Stimulated activated CD8-positive, alpha-beta memory T cell treated with anti-CD3 and anti-CD28 coated beads, Interleukin-15, amount 100 ng/mL, for 24 hours (primary cell): ENCODE results near the gene HERC2.
"Not testable (repeated sequence)": the region's sequence is repeated elsewhere in the genome, so short reads cannot be mapped to it uniquely, and the experiment has no call there.

Experiments
- DNase-seq: peaks from one replicate; pipeline ENCODE4 v3.0.0-alpha.2; 2020; ENCODE audit warnings: low read depth

HERC2 gene

DNA sequence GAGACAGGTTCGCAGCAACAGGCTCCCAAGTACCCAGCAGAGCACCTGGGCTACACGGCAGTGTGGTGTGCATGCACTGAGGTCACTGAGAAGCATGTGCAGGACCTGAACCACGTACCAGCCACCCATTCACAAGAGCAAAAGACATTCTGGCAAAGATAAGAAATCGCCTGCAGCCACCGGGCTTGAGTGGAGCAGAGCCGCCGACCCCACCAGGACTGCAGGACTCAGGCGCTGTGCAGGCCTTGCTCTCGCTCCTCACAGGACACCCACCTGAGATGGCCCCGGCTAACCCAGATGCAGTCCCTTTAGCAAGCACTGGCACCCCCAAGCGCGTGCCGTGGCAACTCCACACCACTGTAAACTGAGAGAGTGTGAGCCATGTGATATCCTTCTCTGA, 190.6 kb downstream of the HERC2 start:
- no peak for DNase-seq

DNA sequence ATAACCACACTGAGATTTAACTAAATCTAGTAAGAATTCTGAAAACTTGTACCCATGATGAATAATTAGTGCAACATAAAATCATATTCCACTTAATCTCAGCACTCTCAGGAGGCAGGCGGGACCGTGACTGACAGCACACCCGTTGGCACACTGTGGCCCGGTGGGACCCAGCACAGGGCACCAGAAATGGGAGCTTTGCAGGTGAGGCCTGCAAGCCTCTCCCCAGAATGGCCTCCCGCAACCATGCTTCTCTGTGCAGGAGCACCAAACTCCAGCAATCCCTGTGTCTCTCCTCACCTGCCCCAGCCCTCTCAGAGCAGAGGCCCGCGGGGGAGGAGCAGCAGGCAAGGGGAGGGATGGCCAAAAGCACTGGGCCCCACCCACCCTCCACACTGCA, 191.3 kb downstream of the HERC2 start:
- DNase-seq: no peak

DNA sequence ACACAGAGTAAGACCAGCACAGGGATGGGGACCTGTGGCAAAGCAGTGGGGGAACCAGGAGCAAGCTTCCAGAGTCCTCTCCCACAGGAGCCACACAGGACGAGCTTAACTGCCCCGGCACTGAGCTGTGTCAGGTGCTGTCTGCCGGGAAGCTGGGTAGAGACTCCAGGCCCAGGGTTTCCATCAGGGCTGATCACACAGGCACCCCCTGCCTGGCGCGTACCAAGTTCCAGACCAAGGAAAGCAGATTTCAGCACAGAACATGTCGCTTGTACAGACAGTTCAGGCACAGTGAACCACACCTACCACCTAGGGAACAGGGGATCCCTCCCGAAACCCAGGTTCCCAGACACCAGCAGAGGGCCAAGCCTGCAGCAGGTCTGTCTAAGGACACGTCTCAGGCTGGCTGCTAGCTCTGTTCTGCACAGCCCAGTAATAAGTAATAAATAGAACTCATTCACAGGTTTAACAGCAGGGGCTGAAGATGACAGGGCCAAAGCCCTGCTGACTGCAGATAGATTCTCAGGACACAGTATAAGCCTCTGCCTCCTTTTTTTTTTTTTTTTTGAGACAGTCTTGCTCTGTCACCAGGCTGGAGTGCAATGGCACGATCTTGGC, 192.6 kb downstream of the HERC2 start:
- DNase-seq: no peak

DNA sequence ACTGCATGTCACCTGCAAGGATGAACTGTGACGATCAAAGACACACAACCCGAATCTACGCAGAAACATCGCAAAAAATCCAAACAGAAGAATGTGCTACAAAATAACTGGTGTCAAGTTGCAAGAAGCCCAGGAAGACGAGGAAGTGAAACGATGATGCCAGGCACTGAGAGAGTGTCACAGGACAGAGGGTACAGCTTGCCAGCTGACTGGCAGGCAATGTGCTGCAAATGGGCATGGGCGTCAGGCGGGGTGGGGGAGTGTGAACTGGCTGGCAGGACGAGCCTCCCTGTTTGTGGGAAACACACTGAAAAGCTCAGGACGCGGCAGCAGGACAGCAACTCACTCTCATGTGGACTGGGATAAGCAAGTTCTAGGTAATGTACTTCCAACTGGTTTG, 193.9 kb downstream of the HERC2 start:
- no peak for DNase-seq

DNA sequence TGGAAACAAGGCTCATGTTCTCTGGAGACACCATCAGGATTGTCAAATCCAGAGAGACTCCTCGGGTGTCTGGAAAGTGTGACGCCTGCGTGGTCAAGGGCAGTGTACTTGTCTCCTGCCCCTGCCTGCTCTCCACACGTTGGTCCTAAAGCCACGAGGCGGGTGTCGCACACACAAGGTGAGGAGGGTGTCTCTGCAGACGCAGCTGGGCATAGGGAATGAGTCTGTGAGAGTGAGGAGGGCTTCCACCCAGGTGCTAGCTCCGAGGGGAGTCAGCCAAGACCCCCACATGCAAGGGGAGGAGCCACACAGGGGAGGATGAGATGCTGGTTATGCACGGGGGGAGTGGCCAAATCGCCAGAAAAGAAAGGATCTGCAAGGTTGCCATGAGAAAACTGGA, 194.9 kb downstream of the HERC2 start:
- DNase-seq: no peak

DNA sequence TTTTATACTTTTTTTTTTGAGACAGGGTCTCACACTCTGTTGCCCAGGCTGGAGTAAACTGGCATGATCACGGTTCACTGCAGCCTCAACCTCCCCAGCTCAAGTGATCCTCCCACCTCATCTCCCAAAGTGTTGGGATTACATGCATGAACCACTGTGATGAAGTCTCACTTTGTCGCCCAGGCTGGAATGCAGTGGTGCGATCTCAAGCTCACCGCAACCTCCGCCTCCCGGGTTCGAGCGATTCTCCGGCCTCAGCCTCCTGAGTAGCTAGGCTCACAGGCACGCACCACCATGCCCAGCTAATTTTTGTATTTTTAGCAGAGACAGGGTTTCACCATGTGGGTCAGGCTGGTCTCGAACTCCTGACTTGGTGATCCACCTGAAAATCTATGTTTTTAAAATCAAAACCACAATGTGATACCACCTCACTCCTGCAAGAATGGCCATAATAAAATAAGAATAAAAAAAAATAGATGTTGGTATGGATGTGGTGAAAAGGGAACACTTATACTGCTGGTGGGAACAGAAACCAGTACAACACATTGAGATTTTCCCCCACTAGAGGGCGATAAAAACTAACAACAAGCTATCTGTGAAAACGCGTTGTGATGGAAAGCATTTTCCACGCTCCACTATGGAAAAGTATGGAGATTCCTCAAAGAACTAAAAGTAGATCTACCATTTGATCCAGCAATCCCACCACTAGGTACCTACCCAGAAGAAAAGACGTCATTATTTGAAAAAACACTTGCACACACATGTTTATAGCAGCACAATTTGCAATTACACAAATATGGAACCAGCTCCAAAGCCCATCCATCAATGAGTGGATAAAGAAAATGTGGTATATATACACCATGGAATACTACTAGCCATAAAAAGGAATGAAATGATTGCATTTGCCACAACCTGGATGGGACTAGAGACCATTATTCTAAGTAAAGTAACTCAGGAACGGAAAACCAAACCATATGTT, 196.0 kb downstream of the HERC2 start:
- no peak for DNase-seq

DNA sequence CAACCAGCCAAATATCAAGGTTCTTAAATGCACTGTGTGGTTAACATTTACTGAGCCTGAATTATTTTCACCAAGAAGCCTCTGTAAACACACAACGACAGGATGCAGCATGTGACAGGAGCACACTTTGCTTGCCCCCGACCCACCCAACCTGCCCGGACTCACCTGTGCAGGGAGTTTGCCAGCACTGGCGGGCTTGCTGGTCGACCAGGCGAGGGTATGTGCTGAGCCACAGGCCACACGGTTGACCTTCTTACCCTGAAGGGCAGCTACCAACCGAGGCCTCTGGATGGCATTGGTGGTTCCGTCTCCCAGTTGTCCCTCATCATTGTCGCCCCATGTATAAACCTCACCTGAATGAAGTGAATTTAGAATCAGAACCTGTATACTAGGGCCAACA, 197.1 kb downstream of the HERC2 start:
- no peak for DNase-seq

DNA sequence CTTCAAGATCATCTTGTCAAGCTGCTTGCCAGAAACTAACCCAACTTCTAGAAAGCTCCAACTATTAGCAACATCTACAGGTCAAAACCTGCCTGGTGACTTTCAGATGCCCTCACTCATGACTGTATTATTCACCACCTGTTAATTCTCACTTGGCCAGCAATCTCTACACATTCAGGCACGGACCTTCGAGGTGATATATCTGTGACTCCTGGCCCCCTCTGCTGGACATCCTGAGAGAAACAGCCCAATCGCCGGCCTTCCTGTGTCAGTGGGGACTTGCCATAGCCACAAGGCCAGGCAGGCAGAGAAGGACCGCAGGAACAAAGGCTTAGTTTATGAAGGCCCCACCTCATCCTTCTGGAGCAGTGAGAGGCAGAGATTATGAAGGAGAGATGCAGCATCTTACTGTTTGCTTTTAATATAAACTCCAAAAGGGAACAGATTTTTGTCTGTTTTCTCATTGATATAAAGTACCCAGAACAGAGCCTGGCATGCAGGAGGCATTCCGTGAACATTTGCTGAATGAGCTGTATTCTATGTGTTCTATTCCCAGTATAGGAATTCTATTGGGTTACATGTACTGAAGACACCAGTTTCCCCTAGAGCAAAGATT, 198.5 kb downstream of the HERC2 start:
- DNase-seq: no peak

DNA sequence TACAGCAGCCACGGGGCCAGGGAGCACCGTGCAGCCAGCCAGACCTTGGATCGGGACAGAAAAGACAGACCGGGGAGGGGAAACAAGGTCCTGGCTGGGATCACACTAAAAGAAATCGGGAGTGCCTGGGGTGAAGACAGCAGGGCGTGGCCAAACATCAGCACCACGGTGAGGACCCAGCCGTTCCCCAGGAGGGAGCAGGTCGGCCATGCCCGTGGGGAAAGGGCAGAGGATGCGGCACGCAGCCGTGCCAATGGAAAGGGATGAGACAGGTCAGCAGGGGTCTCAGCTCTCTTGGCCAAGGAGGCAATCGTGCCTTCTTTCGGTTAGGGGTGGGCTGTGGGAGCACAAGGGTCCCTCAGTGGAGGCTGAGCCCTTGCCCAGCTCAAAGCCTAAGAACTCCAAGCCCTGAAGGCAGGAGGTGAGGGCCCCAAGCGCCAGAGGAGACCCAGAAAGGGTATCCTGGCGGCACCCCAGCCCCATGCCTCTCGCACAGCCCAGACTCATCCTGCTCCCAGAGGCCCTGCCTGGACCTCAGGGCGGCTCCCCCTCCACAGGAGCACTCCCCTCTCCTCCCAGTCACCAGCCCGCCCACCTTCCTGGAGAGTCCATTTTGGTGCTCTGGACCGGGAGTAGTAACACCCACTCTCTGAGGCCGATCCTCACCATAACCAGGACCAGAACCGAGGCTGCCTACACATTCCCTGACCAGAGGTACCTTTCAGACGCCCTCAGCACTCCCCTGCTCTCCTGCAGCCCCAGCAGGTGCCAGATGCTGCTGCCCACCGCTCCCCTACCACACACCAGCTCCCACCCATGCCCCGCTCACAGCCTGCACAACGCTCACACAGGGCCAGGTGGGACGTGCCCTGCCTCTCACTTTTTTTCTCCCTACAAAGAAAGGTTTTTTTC, 199.7 kb downstream of the HERC2 start:
- DNase-seq: no peak

DNA sequence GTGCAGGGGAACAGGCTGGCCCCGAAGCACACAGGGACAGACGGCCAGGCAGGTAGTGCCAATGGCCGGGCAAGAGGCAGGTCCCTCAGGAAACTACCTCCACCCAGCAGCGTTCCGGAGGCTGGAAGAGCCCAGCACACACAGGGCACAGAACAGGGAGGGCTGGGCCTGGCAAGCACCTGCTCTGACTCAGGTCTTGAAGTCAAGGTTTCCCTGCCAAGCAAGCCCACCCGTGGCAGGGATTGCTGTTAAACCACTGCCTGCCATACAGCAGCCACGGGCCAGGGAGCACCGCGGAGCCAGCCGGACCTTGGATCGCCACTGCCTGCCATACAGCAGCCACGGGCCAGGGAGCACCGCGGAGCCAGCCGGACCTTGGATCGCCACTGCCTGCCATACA, 200.4 kb downstream of the HERC2 start:
- not testable (repeated sequence) for DNase-seq

DNA sequence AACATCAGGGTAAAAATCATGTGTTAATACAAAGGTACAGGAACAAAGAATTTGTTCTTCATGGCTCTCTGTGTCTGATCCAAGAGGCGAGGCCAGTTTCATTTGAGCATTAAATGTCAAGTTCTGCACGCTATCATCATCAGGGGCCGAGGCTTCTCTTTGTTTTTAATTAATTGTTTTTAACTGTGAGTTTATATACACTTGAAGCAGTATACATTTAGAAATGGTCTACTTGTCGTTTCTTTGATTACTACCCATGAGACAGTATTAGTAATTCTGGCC, 201.7 kb downstream of the HERC2 start:
- no peak for DNase-seq

DNA sequence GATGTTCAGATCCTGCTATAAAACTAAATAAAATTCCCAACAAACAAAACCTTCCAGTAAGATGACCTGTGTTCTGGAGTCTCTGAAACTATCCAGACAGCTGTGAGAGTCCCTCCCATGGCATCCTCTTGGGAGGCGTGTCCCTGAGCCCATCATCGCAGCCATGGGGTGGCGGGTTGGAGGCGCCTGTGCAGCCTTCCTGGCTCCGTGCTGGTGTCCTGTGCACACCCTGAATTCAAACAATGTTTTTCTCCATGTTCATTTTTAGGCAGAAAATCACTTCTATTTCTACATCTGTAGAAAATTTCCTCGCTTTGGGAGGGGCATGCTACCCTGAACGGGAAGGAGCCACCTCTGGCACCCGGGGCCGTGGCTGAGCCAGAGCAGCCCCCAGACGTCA, 203.4 kb downstream of the HERC2 start:
- no peak for DNase-seq

DNA sequence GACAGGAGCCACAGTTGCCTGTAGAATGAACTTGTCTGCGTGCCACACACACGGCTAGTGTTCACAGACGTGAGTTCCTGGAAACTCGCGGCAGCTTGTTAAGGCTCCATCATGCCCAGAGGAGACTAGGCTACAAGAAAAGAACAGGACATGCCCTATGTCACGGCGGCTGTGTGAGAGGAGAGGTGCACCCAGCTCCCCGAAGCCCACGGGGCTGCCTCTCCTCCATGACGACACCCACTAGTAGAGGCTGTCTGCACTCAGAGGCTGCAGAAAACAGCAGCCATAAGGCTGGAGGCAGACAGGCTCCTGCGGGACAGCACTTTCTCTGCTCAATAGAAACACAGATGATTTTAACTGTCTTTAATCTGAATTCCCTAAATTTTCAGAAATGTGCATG, 203.9 kb downstream of the HERC2 start:
- DNase-seq: no peak

DNA sequence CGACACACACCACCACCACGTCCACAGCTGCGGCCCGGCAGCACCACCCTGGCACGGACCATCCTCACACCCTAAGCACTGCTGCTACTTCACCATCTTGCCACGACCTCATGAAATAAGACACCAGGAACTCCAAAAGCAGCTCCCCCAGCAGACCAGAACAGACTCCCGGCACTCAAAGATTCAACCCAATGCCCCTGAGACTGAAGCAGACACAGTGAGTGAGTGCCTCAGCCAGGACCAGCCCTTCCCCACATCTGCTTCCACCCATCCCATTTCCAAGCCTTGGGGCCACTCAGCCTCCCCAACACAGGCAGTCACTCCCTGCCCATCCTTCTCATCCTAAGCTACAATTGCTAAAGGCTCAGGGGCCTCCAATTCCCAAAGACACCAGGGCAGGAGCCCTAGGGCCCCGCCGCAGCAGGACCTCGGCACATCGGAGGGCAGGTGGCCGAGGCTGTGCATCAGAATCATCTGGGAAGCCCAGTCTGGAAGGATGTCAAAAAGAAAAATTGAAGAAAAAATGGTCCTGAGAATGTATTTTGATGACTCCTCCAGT, 204.5 kb downstream of the HERC2 start:
- no peak for DNase-seq

DNA sequence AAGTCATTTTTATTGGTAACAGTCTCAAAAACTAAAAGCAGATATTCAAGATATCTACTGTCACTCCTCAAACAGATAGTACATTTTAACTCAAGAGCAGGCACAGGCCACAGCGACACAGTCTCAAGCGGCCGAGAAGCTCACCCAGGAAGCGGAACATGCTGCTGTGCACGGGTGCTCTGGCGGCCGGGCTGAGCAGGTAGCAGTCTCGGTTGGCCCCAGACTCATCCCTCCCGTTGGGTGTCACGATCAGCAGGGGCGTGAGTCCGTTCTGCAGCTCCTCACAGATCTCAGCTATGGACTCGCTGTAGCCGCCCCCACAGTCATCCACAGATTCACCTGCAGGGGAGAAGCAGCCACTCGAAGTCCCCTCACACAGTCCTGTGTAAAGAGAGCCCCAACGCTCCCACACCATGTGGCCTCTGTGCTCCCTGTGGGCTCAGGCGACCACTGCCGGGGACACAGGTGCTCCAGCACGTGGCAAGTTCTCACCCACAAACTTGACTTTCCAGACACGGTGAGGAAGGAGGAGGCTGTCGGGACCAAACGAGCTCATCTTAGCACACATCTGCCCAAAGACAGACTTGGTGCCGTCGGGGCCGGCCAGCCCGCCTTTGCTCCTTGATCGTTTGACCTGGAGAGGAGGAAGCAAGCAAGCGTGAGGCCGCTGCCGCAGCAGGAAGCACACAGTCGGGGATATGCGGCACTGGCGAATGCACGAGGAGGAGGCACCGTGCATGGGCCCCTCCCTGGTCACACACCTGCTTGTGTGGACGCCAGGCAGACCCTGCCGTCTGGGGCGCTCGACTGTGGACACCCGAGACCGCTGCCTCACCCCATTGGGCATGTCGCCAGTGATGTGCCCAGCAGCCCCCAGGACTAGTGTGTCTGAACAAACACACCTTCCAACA, 205.2 kb downstream of the HERC2 start:
- DNase-seq: no peak

DNA sequence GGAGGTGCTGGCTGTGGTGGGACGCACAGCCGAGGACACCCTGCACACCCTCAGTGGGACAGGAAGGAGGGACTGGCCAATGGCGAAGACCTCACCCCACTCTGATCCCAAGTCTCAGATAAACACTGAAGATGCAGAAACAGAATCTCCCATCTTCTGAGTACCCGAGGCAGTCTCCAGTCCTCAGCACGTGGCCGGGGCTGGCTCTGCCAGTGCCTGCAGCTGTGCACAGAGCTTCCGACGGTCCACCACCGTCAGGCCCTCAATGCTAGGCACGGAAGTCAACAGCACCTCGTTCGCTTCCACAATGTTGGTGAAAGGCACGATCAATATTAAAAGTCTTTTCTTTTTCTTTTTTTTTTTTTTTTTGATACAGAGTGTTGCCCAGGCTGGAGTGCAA, 206.1 kb downstream of the HERC2 start:
- DNase-seq: no peak

DNA sequence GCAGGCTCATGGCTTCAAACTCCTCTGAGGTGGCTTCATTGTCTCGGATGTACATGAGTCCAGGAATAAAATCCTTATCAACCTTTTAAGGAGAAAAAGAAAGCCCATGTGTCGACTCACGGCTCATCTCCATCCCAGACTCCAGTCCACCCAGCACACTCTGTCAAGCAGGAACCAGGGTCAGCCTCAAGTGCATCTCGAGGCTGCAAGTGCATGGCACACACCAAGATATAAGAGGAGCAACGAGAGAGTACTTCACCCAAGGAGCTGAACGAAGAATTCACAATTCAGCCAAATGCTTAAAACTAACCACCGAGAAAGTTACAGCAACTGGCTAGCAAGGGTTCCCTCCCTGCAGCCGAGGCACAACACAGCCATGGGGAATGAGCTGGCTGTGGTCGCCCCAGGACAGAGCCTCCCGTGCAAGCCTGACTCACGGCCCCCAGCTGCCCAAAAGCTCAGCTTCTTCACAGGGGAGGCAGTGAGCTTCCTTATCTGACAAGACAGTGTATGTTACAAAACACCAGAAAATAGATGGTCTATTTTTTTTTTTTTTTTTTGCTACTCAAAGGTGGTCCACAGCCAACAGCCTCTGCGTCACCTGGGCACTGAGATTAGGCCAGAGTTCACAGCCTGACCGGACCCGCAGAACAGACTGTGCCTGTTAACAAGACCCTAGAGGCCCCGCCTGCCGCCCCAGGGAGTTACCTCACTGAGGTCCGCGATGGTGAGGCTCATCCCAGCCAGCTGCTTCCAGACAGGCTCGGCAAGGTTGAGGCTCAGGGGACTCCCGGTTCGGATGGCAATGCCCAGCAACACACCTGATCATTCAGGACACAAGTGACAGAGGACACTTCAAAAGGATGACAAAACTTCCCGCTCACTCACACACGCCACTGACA, 207.0 kb downstream of the HERC2 start:
- no peak for DNase-seq

DNA sequence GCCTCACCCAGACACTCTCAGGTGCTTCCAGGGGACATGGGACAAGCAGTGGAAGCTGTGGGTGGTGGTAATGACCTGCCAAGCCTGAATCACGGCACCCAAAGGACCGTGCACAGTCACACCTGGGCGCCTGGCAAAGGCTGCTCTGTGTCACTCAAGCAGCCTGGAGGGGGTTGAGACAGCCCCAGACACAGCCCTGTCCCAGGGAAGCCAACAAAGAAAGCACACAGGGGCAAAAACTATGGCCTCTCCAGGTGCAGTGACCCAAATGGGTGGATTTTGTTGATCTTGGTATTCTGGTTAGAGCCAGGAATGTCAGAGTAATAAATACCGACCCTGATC, 207.9 kb downstream of the HERC2 start:
- no peak for DNase-seq

DNA sequence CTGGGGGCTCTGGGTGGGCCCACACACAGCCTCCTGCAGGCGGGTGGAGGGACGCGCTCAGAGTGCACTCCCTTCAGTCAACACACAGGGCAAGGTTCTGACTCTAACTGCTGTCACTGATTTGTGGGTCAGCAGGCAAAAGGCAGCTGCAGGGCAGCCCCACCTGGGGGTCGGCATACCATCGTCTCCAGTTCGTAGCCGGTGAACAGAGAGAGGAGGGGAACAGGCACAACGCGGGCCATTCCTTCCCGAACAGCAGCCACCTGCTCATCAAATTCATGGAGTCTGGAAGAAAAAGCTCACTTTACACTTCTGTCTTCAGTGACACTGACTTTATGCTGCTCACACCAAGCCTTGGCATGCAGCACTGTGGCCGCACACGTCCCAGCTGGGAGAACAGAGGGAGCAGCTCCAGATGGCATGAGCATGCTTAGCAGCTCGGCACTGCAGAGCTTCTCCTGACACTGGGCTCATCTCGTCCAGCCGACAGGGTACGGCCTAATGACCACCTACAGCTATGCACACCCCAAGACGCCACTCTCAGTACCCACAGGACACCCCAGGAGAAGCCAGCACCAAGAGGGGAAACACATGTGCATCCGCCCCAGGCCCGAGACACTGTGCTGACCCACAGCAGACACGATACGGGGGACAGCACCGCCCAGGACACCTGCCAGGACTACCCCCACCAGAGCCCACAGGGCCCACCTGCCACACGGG, 208.4 kb downstream of the HERC2 start:
- DNase-seq: no peak
